Tibial nerve (tissue), 4 donors: ENCODE results near the gene MON1B. TPM values are rescaled to one million over a fixed set of nuclear protein-coding genes. Genes with fewer than 3 reads are reported as not detected.
A peak's percentile ranks its signal among the peaks of the same experiment; 100 is the strongest.
"Not testable (repeated sequence)": the region's sequence is repeated elsewhere in the genome, so short reads cannot be mapped to it uniquely, and the experiment has no call there.

Source experiments
- DNase-seq, 2 donors: peaks; one replicate each; pipeline ENCODE4 v3.0.0-alpha.2; 2019; ENCODE audit warnings: low spot score in 2 of 2
- H3K27ac ChIP-seq, 4 donors: fragments of 200-600 bp; sonication (generic) in 3 of 4; one replicate each; pipeline ENCODE4 v1.5.1; 2017 to 2019; ENCODE audit warnings: mild to moderate bottlenecking in 1 of 4
- H3K27me3 ChIP-seq, 2 donors: fragments of 200-600 bp; sonication (generic) in 1 of 2; one replicate each; pipeline versions ENCODE4 v1.5.1 to v1.6.0; 2017 to 2019
- H3K36me3 ChIP-seq, 3 donors: fragments of 200-600 bp; sonication (generic); one replicate each; pipeline ENCODE4 v1.5.1; 2018 to 2019
- H3K4me1 ChIP-seq, 4 donors: fragments of 200-600 bp; sonication (generic) in 3 of 4; one replicate each; pipeline ENCODE4 v1.5.1; 2017 to 2019
- H3K4me3 ChIP-seq, 4 donors: fragments of 200-600 bp; sonication (generic) in 3 of 4; one replicate each; pipeline ENCODE4 v1.5.1; 2017 to 2019; ENCODE audit warnings: mild to moderate bottlenecking in 1 of 4, moderate library complexity in 1 of 4
- H3K9me3 ChIP-seq, 4 donors: fragments of 200-600 bp; sonication (generic) in 3 of 4; one replicate each; pipeline ENCODE4 v1.5.1; 2017 to 2019
- CTCF ChIP-seq, 5 experiments: fragments of 200-600 bp in 3 of 5; fragments of 450-650 bp in 2 of 5; sonication (generic) in 3 of 5; IDR thresholded peaks; one replicate each; pipeline ENCODE4 v1.5.1; 2016 to 2019; ENCODE audit warnings: antibody characterized with exemption in 5 of 5, mild to moderate bottlenecking in 3 of 5, moderate library complexity in 2 of 5
- EP300 ChIP-seq, 2 donors: sonication (generic); formaldehyde crosslinking; IDR thresholded peaks; one replicate each; pipeline ENCODE4 v1.6.1; 2017; ENCODE audit warnings: antibody characterized with exemption in 2 of 2, mild to moderate bottlenecking in 1 of 2
- POLR2A ChIP-seq, 2 donors: fragments of 450-650 bp; IDR thresholded peaks; one replicate each; pipeline ENCODE4 v1.6.1; 2017; ENCODE audit warnings: antibody characterized with exemption in 2 of 2, mild to moderate bottlenecking in 2 of 2, moderate library complexity in 2 of 2
- WGBS, 2 donors: methylation state at CpG; one replicate each; pipeline ENCODE4 v1.1.5; 2018; 5-methylcytosine and 5-hydroxymethylcytosine counted together
- total RNA-seq, 4 donors: library from RNA; depleted of rRNA; stranded (reverse); fragments of >200 nt; gene quantifications; one replicate each; pipeline ENCODE4 v1.1.0, GENCODE V29; 2016

The MON1B gene
- total RNA-seq, 4 donors from 2014 or later: 30.6 to 38.4 (median 34.0) TPM

GRCh38 chr16:77165006-77165405, 26.0 kb upstream of the MON1B start:
- 71 to 81% methylated on average over 2 of the region's 2 CpGs for WGBS, 2 donors
- TF ChIP-seq CTCF (IDR thresholded peaks at IDR 0.05) (no peak), POLR2A (IDR thresholded peaks at IDR 0.05) (no peak), EP300 (IDR thresholded peaks at IDR 0.05) (no peak)
- no peaks in the 10 kb centered on the region for H3K36me3 ChIP-seq
- no peaks in the 10 kb centered on the region for H3K4me1 ChIP-seq
- peaks cover 0 to 9% of the 10 kb centered on the region in 2 donors for H3K27me3 ChIP-seq
- no peak for DNase-seq
- no peak overlapping the region for H3K27ac ChIP-seq
- H3K4me3 ChIP-seq: no peak overlapping the region
- no peaks in the 10 kb centered on the region for H3K9me3 ChIP-seq

- not testable (repeated sequence) for DNase-seq, H3K36me3 ChIP-seq, H3K4me3 ChIP-seq, H3K9me3 ChIP-seq, H3K27ac ChIP-seq, H3K4me1 ChIP-seq
- H3K27me3 ChIP-seq: peaks cover 0 to 14% of the 10 kb centered on the region in 2 donors
- WGBS, 2 donors: 75 to 77% methylated on average over 9 of the region's 9 CpGs
Measured at GRCh38 chr16:77165536-77166236, 25.3 kb upstream of the MON1B start.

- Histone ChIP-seq H3K36me3 (no peaks in the 10 kb centered on the region), H3K4me3 (no peak overlapping the region), H3K4me1 (no peaks in the 10 kb centered on the region), H3K27ac (no peak overlapping the region), H3K27me3 (peaks cover 0 to 17% of the 10 kb centered on the region in 2 donors), H3K9me3 (no peaks in the 10 kb centered on the region)
- TF ChIP-seq POLR2A (IDR thresholded peaks at IDR 0.05): no peak
- no peak for TF ChIP-seq EP300 (IDR thresholded peaks at IDR 0.05)
- no peak for TF ChIP-seq CTCF (IDR thresholded peaks at IDR 0.05)
- 55 to 72% methylated on average over 2 of the region's 2 CpGs for WGBS, 2 donors
- no peak for DNase-seq
Measured at GRCh38 chr16:77166726-77167125, 24.3 kb upstream of the MON1B start.

- Histone ChIP-seq H3K9me3 (no peaks in the 10 kb centered on the region), H3K4me1 (no peaks in the 10 kb centered on the region), H3K27ac (no peak overlapping the region), H3K4me3 (no peak overlapping the region), H3K27me3 (peaks cover 0 to 17% of the 10 kb centered on the region in 2 donors), H3K36me3 (no peaks in the 10 kb centered on the region)
- TF ChIP-seq EP300 (IDR thresholded peaks at IDR 0.05) (no peak), POLR2A (IDR thresholded peaks at IDR 0.05) (no peak), CTCF (IDR thresholded peaks at IDR 0.05) (no peak)
- 50 to 66% methylated on average over 4 of the region's 4 CpGs for whole genome bisulfite sequencing, 2 donors
- DNase-seq: no peak
Measured at GRCh38 chr16:77168901-77169300, 22.1 kb upstream of the MON1B start.

- H3K27me3 ChIP-seq: peaks cover 0 to 17% of the 10 kb centered on the region in 2 donors
- H3K27ac ChIP-seq: no peak overlapping the region
- WGBS, 2 donors: 13 to 25% methylated on average over 6 of the region's 6 CpGs
- H3K9me3 ChIP-seq: no peaks in the 10 kb centered on the region
- no peaks in the 10 kb centered on the region for H3K4me1 ChIP-seq
- no peak for DNase-seq
- no peaks in the 10 kb centered on the region for H3K36me3 ChIP-seq
- H3K4me3 ChIP-seq: no peak overlapping the region
- TF ChIP-seq EP300 (IDR thresholded peaks at IDR 0.05) (no peak), POLR2A (IDR thresholded peaks at IDR 0.05) (no peak), CTCF (IDR thresholded peaks at IDR 0.05) (peak in 3 of 5 experiments; percentile 29 to 40 (median 36))
Measured at GRCh38 chr16:77169650-77170236, 21.2 kb upstream of the MON1B start.
